Heart left ventricle (tissue), 16 donors: ENCODE measurements around the gene POLR3GL. TPM values are rescaled to one million over a fixed set of nuclear protein-coding genes. Genes with fewer than 3 reads are reported as not detected.

Experiments used
- ATAC-seq, 4 donors: fragments of 200-7000 bp; cut with Tn5 transposase; one replicate each; pipeline ENCODE4 v1.9.1; 2020 to 2022; ENCODE audit warnings: moderate library complexity in 4 of 4, mild to moderate bottlenecking in 3 of 4, moderate number of reproducible peaks in 1 of 4
- DNase-seq, 5 donors: peaks; one replicate each; pipeline ENCODE4 v3.0.0-alpha.2; 2020
- H3K27ac ChIP-seq, 12 donors: fragments of 200-600 bp; sonication (generic) in 4 of 12; one replicate each; pipeline versions ENCODE4 v1.5.0 to v1.8.0; 2016 to 2022; ENCODE audit warnings: mild to moderate bottlenecking in 2 of 12
- H3K27me3 ChIP-seq, 9 donors: fragments of 200-600 bp; sonication (generic) in 2 of 9; one replicate each; pipeline versions ENCODE4 v1.5.1 to v1.8.0; 2016 to 2022; ENCODE audit warnings: mild to moderate bottlenecking in 3 of 9
- H3K36me3 ChIP-seq, 9 donors: fragments of 200-600 bp; sonication (generic) in 2 of 9; one replicate each; pipeline versions ENCODE4 v1.5.0 to v1.8.0; 2018 to 2022; ENCODE audit warnings: mild to moderate bottlenecking in 2 of 9
- H3K4me1 ChIP-seq, 12 donors: fragments of 200-600 bp; sonication (generic) in 4 of 12; one replicate each; pipeline versions ENCODE4 v1.5.0 to v1.8.0; 2016 to 2022; ENCODE audit warnings: mild to moderate bottlenecking in 3 of 12
- H3K4me3 ChIP-seq, 12 donors: fragments of 200-600 bp; sonication (generic) in 4 of 12; one replicate each; pipeline versions ENCODE4 v1.5.0 to v1.8.0; 2017 to 2022; ENCODE audit warnings: mild to moderate bottlenecking in 9 of 12, moderate library complexity in 4 of 12
- H3K9me3 ChIP-seq, 12 donors: fragments of 200-600 bp; sonication (generic) in 4 of 12; one replicate each; pipeline versions ENCODE4 v1.5.0 to v1.8.0; 2016 to 2022; ENCODE audit warnings: mild to moderate bottlenecking in 1 of 12
- CTCF ChIP-seq, 12 donors: fragments of 200-600 bp; sonication (generic) in 4 of 12; IDR thresholded peaks; one replicate each; pipeline versions ENCODE4 v1.5.0 to v1.8.0; 2018 to 2022; ENCODE audit warnings: antibody characterized with exemption in 12 of 12, mild to moderate bottlenecking in 5 of 12
- POLR2A ChIP-seq, 2 donors: fragments of 450-650 bp; IDR thresholded peaks; one replicate each; pipeline ENCODE4 v1.6.1; 2017; ENCODE audit warnings: antibody characterized with exemption in 2 of 2, mild to moderate bottlenecking in 2 of 2, moderate library complexity in 2 of 2
- WGBS, 4 donors: extraction: QIAGEN DNeasy Blood & Tissue Kit in 2 of 4; methylation state at CpG; one replicate each; pipeline versions ENCODE4 v1.1.5 to v1.1.7; 2013 to 2018; 5-methylcytosine and 5-hydroxymethylcytosine counted together
- intact Hi-C, 10 donors: fragments of 100-400 bp; cut with DNase I; formaldehyde crosslinking; loops; one replicate each; pipeline versions ENCODE4 v1.11.1 to v1.14.2; 2022
- polyA plus RNA-seq, 2 donors: library from polyadenylated mRNA; stranded (reverse); fragments of 200-250 nt; gene quantifications; one replicate each; pipeline ENCODE4 v1.2.3, GENCODE V29; 2013
- total RNA-seq, 9 donors: library from RNA; depleted of rRNA in 2 of 9; stranded (reverse); fragments of >200 nt in 2 of 9; fragmentation: NEBNext Ultra II Directional in 3 of 9; extraction: Animal tissue kit (Norgen Biotek cat#: 25700) in 3 of 9; gene quantifications; one replicate each; pipeline versions ENCODE4 v1.1.0 to v1.2.4, GENCODE V29; 2016 to 2023
- donor health status: ischemic (EF 13 %, LVEDD 7.1; RV severe dilation, severe dysfunction).
- donor health status: healthy with polysubstance abuse.
- donor health status: DM: no; HTN: yes; CAD: no.
- donor health status: DM: no; HTN: no; CAD: no.
- donor health status: ischemic (EF 25% LVEDD 6.9; RV normal size, moderate dysfunction).
- donor health status: ischemic (EF 25% LVEDD 5.7; RV mildly dilated, moderate dysfunction).
- donor health status: healthy.
- donor health status: DM: yes; HTN: yes; CAD: no.
- donor health status: ischemic (EF 35%, LVEDD 5.7; RV mildly dilated, moderate dysfunction).
- donor health status: nonischemic (EF 11% LVEDD 7.7; RV severe dilation, severe dysfunction).
- donor health status: DM: yes; HTN: yes; CAD: no.
- donor health status: PGD.
- donor health status: ischemic (EF 29% LVEDD 5.4; RV normal size, mild dysfunction).
- donor health status: nonischemic (EF 23%, LVEDD 6.1; RV moderate dilation, normal function).

POLR3GL gene
- total and polyA plus RNA-seq, 11 donors = 30.2 to 69.4 (median 36.4) TPM

GRCh38 chr1:145979746-145980456 is 15.4 kb downstream of the POLR3GL start:
- Histone ChIP-seq H3K4me3 (peak overlapping the region in 9 of 12 donors; percentile 5 to 45 (median 35)), H3K27ac (peak overlapping the region; percentile 81 to 98 (median 96)), H3K4me1 (peaks cover 23 to 78% (median 71%) of the 10 kb centered on the region in 12 donors), H3K9me3 (no peaks in the 10 kb centered on the region), H3K27me3 (no peaks in the 10 kb centered on the region), H3K36me3 (peaks cover 0 to 6% (median 0%) of the 10 kb centered on the region in 9 donors)
- intact Hi-C loops = loop anchor here in 6 of 10 donors (1.0 to 5.0 kb wide), 6 partner anchors 15 to 123 kb away; partner anchors contain the start of genes TXNIP (in 4 of the 6), ANKRD34A (in 1 of the 6), PIAS3 (in 1 of the 6) and POLR3GL (in 1 of the 6)
- peak in 3 of 4 donors; percentile 1 to 4 (median 1) for ATAC-seq
- TF ChIP-seq CTCF (IDR thresholded peaks at IDR 0.05) (no peak), POLR2A (IDR thresholded peaks at IDR 0.05) (no peak)
- 20 to 26% (median 23%) methylated on average over 7 of the region's 7 CpGs for WGBS, 4 donors
- DNase-seq = peak in 2 of 5 donors; percentile 49 to 52

- Histone ChIP-seq H3K9me3 (no peaks in the 10 kb centered on the region), H3K36me3 (peaks cover 0 to 6% (median 0%) of the 10 kb centered on the region in 9 donors), H3K4me3 (peak overlapping the region in 8 of 12 donors; percentile 5 to 45 (median 35)), H3K27ac (peak overlapping the region; percentile 81 to 98 (median 96)), H3K4me1 (peaks cover 23 to 84% (median 76%) of the 10 kb centered on the region in 12 donors), H3K27me3 (no peaks in the 10 kb centered on the region)
- ATAC-seq (peak; percentile 38 to 60 (median 50)), DNase-seq (peak in 4 of 5 donors; percentile 64 to 85 (median 74))
- 27 to 57% (median 36%) methylated on average over 1 of the region's 1 CpG for WGBS, 4 donors
- intact Hi-C loops = loop anchor here in 2 of 10 donors (2.0 kb wide), 2 partner anchors 16 kb away; partner anchors contain the start of genes ANKRD34A (in 1 of the 2), POLR3GL (in 1 of the 2) and TXNIP (in 1 of the 2)
- no peak for TF ChIP-seq POLR2A (IDR thresholded peaks at IDR 0.05)
- no peak for TF ChIP-seq CTCF (IDR thresholded peaks at IDR 0.05)
Measured at GRCh38 chr1:145980457-145980994, 16.0 kb downstream of the POLR3GL start.

- Histone ChIP-seq H3K9me3 (no peaks in the 10 kb centered on the region), H3K27ac (peak overlapping the region; percentile 81 to 98 (median 96)), H3K27me3 (no peaks in the 10 kb centered on the region), H3K4me3 (no peak overlapping the region), H3K4me1 (peaks cover 32 to 98% (median 88%) of the 10 kb centered on the region in 12 donors), H3K36me3 (peaks cover 0 to 2% (median 0%) of the 10 kb centered on the region in 9 donors)
- 33 to 42% (median 42%) methylated on average over 6 of the region's 6 CpGs for WGBS, 4 donors
- TF ChIP-seq POLR2A (IDR thresholded peaks at IDR 0.05) (no peak), CTCF (IDR thresholded peaks at IDR 0.05) (no peak)
- DNase-seq (peak in 3 of 5 donors; percentile 63 to 74 (median 72)), ATAC-seq (peak in 2 of 4 donors; percentile 1 to 8)
- intact Hi-C loops = loop anchor here in 2 of 10 donors (1.0 kb wide), 1 partner anchor 14 kb away; the partner anchor contains the start of gene TXNIP (in 2 of the 2)
Measured at GRCh38 chr1:145982010-145982723, 17.7 kb downstream of the POLR3GL start.
